GM12873 (cell line): ENCODE results near the gene UNC13A.

Source experiments
- CTCF ChIP-seq: IDR thresholded peaks from 2 replicates; pipeline ENCODE4 v1.5.1; 2012; ENCODE audit warnings: low read depth, mild to moderate bottlenecking, moderate library complexity, low read length, control low read depth; ENCODE audit not compliant: insufficient read depth; ENCODE audit errors: missing control alignments

UNC13A gene

GRCh38 chr19:17625043-17625442, 63.1 kb downstream of the UNC13A start:
- no peak for TF ChIP-seq CTCF

- no peak for TF ChIP-seq CTCF
Measured at GRCh38 chr19:17624314-17624991, 63.7 kb downstream of the UNC13A start.

GRCh38 chr19:17623224-17623935, 64.8 kb downstream of the UNC13A start:
- no peak for TF ChIP-seq CTCF

GRCh38 chr19:17620696-17621095, 67.5 kb downstream of the UNC13A start:
- TF ChIP-seq CTCF: no peak

- no peak for TF ChIP-seq CTCF
Measured at GRCh38 chr19:17618936-17619335, 69.2 kb downstream of the UNC13A start.

- no peak for TF ChIP-seq CTCF
Measured at GRCh38 chr19:17618281-17618903, 69.8 kb downstream of the UNC13A start.

GRCh38 chr19:17617807-17618192, 70.4 kb downstream of the UNC13A start:
- no peak for TF ChIP-seq CTCF
